Measurements from ENCODE around the gene POM121C.
"Not testable (repeated sequence)": the region's sequence is repeated elsewhere in the genome, so short reads cannot be mapped to it uniquely, and the experiment has no call there.

Gene POM121C

GRCh38 chr7:75374519-75375317, 111.4 kb downstream of the POM121C start:
- not testable (repeated sequence) for FAIRE-seq

- not testable (repeated sequence) for FAIRE-seq
These were observed 112.0 kb downstream of the POM121C start for GRCh38 chr7:75374144-75374518.

GRCh38 chr7:75367313-75367712, 118.8 kb downstream of the POM121C start:
- not testable (repeated sequence) for FAIRE-seq

All from colon (tissue), 2 donors.